NOMO-1 treated with DMSO at 0.1 percent for 48 hours (cell line): Measurements from ENCODE around the gene COX8A.
"Not testable (repeated sequence)": the region's sequence is repeated elsewhere in the genome, so short reads cannot be mapped to it uniquely, and the experiment has no call there.

Source experiments
- DNase-seq: peaks from one replicate; lab custom pipeline; 2025; ENCODE audit not compliant: unreplicated experiment; lab: John Stamatoyannopoulos, UW

The COX8A gene

DNA sequence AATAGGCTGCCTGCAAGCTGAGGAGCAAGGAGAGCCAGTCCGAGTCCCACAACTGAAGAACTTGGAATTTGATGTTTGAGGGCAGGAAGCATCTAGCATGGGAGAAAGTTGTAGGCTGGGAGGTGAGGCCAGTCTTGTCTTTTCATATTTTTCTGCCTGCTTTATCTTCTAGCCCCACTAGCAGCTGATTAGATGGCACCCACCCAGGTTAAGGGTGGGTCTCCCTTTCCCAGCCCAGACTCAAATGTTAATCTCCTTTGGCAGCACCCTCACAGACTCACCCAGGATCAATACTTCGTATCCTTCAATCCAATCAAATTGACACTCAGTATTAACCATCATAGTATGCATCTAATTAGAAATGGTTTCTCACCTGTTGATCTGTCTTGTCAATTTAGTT, 5.0 kb upstream of the COX8A start:
- no peak for DNase-seq

DNA sequence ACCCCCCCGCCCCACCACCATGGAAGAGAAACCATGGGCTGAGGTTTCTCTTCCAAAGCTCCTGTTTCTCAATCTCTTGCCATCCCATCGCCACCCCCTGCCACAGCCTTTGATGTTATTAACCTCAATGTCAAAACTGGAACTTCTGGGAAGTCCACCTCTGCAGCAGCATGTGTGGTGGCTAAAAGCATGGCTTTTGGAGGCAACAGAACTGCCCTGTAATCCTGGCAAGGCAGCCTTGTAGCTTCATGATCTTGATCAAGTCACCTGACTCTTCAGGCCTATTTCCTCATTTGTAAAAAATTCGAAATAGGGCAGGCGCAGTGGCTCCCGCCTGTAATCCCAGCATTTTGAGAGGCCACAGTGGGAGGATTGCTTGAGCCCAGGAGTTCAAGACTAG, 3.5 kb upstream of the COX8A start:
- peak; percentile 39 for DNase-seq

DNA sequence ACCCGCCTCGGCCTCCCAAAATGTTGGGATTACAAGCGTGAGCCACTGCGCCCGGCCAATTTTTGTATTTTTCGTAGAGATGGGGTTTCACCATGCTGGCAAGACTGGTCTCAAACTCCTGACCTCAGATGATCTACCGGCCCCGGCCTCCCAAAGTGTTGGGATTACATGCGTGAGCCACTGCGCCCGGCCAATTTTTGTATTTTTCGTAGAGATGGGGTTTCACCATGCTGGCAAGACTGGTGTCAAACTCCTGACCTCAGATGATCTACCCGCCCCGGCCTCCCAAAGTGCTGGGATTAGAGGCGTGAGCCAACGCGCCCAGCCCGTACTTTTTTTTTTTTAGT, 535 bp upstream of the COX8A start:
- not testable (repeated sequence) for DNase-seq

DNA sequence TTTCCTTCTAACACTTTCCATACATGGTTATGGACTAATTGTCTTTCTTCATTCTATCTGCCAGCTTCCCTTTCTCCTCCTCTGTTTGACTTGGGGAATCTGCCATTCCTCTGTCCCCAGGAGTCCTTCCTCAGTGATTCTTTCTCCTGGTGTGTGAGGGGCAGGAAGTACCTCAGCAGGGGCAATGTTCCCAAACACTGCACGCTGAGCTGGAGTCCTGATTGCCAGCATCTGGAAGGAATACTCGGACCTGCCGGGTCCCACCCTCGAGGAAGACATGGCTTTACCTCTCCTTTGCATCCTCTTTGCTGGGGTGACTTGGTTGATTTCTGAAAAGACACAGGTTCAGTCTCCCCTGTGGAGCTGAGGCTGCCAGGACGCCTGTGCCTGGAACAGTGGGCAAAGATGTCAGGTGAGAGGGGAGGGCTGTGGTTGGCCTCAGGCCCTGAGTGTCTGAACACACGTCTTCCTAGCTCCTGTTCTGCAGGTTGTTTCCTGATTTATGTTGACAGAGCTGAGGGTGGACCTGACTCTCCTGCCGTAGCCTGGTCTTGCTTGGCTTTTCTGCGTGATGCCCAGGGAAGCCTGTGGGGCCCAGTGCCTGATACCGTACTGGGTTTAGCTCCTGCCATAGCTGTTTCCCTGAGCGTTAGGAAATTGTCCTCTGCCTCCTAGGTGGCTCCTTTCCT, 4.3 kb downstream of the COX8A start:
- no peak for DNase-seq

DNA sequence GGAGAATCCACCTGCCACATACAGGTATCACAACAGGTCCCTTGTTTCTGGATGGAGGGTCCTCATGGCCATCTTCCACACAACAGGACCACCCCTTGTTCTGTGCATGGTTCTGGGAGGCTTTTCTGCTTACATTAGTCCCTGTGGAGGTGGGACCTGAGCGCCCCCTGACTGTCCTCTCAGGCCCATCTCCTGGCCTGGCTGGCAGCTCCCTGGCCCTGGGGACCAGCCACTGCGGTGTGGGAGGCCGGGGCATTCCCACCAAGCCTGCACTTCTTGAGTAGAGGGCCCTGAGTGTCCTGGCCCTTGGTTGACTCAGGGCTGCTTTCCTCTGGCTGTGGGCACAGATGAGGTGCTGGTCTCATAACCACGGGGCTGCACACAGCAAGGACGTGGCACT, 5.0 kb downstream of the COX8A start:
- DNase-seq: no peak

DNA sequence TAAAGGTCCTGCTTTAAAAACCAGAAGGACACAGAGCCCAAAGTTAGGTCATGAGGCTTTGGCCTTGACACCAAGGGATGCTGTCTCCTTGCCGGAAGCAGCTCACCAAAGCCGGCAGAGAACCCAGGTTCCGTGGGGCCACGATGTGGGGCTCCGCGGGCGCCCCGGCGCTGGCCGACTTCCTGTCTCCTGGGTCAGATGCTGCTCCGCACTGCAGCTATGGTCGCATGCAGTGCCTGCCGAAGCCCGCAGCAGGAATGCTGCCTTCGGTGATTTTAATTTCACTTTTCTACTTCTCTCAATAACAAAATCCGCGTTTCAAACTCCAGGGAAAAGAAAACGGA, 11.4 kb downstream of the COX8A start:
- DNase-seq: peak; percentile 34

DNA sequence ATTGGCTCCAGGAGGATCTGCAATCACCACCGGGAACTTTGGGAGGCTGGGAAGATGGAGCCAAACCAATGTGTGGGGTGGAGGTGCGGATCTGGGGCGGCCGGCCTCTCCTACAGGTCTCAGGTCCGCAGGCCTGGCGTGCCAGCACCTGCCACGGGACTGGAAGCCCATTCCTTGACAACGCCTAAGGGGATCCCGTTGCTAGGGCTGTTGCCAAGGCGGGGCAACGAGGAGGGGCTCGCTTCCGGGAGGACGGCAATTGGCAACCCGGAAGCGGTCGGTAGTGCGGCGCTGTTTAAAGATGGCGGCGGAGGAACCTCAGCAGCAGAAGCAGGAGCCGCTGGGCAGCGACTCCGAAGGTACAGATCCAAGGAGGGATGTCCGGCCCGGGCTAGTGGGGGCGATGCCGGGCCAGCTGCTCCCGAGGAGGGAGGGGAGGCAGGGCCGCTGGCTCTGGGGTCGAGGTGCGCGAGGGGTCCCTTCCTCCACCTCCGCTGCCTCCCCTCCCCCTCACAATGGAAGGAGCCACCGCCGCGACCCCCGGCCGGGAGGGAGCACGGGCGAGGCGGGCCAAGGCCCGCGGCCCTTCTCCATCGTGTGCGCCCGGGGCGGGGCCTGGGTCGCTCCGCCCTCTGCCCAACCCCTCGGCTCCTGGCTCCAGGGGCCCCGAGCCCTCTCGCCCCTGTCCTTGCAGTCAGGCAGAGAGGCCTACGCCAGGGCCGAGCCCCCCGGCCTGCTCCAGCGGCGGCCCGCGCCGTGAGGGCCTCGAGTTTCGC, 11.9 kb downstream of the COX8A start, which contains the start of gene OTUB1:
Gene OTUB1 (plus strand): TSS at position 283 of the 776 bp plus-strand sequence. CDS start 19 bp downstream, at position 302.
- DNase-seq: peak; percentile 81

DNA sequence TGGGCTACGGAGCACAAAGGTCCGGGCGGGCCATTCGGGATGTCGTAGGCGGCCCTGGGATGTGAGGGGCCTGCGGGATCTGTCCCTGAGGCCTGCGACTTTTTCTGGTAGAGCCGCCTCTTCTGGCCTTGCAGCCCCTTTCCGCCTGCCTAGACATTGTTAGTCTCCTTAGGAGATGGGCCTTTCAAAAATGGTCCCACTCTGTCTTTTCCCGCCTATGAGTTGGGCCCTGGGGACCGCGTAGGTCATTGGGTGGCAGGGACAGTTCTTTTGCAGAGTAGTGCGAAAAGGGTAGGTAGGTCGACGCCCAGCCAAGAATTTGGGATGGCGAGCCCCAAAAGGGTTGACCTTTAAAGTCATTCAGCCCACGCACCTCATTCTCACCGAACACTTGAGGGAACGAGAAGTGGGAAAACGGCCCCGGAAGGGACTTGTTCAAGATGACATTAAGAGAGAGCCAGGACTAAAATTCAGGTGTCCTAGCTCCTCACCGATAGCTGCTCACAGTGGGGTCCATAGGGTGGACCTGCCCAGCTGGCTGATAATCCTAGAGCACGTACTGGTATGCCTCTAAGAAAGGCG, 12.6 kb downstream of the COX8A start:
- DNase-seq: no peak

DNA sequence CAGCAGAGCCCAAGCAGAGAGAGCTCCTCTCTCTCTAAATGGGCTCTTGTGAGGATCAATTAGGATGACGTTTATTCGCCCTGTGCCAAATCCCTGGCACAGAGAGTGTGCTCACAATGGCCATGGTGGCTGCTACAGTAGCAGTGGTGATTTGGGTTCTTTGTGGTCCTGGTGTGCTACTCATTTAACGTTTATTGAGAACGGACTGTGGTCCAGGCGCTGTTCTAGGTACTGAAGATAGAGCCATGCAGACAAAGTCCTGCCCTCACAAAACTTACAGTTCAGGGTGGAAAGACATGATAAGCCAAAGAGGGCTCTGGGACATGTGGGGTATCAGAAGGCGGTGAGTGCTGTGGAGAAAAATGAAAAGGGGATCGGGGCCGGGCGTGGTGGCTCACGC, 17.1 kb downstream of the COX8A start:
- DNase-seq: no peak

DNA sequence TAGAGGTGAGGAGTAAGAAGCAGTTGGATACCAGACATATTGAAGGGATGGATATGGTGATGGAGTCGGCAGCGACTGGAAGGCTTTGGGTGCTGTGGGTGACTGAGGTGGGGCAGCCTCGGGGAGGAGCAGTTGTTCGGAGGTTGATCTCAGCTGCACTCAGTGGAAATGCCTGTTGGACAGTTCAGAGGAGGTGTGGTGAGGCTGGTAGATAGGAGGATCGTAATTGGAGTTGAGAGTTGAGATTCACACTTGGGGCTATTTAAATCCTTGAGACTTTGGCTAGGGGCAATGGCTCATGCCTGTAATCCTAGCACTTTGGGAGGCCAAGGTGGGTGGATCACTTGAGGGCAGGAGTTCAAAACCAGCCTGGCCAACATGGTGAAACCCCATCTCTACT, 18.7 kb downstream of the COX8A start:
- no peak for DNase-seq

DNA sequence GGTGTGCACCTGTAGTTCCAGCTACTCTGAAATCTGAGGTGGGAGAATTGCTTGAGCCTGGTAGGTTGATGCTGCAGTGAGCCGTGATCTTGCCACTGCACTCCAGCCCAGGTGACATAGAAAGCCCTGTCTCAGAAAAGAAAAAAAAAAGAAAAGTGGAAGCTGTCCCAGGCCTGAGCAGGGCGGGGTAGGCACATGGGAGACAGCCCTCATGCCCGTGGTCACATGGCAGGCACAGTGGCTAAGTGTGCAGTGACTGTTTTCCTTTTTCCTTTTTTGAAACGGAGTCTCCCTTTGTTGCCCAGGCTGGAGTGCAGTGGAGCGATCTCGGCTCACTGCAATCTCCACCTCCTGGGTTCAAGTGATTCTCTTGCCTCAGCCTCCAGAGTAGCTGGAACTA, 19.6 kb downstream of the COX8A start:
- no peak for DNase-seq

DNA sequence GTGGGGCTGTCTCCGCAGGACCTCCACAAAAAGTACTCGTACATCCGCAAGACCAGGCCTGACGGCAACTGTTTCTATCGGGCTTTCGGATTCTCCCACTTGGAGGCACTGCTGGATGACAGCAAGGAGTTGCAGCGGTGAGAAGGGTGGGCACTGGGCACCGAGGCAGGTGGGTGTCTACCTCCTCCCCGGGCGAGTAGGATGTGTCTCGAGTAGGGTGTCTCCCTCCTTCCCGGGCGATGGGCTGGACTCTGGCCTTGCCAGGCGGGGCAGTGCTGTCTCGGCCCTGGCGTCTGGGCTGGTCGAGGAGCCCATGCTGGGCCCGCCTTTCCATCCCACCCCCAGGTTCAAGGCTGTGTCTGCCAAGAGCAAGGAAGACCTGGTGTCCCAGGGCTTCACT, 22.1 kb downstream of the COX8A start:
- DNase-seq: no peak

DNA sequence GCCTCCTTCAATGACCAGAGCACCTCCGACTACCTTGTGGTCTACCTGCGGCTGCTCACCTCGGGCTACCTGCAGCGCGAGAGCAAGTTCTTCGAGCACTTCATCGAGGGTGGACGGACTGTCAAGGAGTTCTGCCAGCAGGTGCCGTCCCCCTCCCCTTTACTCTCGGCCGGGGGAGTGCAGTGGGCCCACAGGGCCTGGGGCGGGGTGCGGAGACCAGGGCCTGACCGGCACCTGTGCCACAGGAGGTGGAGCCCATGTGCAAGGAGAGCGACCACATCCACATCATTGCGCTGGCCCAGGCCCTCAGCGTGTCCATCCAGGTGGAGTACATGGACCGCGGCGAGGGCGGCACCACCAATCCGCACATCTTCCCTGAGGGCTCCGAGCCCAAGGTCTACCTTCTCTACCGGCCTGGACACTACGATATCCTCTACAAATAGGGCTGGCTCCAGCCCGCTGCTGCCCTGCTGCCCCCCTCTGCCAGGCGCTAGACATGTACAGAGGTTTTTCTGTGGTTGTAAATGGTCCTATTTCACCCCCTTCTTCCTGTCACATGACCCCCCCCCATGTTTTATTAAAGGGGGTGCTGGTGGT, 22.8 kb downstream of the COX8A start:
- DNase-seq: no peak

DNA sequence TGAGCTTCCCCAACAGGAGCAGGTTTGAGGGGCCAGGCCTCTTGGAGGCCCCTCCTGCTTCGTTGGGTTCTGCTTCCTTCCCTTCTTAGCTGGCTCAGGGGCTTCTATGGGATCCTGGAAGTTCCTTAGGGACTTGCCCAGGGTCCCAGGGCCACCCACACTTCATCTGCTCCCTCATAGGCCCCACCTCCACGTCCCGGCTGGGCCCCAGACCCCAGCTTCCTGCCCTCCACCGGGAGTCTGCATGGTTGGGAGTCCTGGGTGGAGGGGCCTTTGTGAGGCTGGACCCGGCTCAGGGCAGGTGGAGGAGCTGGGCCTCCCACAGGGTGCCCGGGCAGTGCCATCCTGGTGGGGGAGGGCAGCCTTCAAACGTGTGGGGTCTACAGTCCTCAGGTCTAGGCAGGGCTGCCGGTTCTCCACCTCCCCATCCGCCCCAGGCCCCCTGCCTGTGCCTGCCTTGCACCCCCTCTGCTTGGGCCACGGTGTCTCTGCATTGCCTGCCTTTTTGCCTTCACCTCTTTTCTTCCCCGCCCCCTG, 23.4 kb downstream of the COX8A start:
- no peak for DNase-seq

DNA sequence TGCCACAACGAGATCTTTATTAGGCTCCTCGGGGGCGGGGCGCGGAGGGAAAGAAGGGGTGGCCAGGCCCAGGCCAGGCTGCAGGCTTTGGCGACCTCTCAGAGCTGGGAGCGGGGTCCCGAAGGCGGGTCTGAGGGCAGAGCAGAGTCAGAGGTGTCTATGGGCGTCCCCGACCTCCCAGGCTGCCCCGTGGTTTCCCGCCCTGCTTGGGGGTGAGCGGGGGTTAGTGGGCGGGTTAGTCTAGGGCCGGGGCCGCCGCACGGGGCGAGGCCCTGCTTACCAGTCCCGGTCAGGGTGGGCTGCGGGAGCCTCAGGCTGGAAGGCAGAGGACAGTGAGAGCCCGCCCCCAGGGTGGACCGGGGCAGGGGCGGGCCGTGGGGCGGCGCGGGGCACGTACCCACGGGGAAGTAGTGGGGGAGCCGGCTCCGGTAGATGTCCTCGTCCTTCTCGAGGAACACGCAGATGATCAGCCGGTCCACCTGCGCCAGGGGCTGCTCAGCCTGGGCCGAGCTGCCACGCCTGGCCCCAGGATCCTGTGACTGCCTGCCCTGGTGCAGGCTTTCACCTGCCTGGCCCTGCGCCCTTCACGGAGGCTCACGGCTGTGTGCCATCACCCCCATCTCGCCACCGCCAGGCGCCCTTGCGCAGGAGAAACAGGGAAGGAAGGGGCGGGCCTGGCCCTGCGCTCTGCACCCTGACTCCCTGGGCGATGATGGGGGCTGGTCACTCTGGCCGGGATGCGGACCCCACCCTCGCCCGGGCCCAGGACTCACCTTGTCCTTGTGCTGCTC, 24.3 kb downstream of the COX8A start:
- DNase-seq: no peak

DNA sequence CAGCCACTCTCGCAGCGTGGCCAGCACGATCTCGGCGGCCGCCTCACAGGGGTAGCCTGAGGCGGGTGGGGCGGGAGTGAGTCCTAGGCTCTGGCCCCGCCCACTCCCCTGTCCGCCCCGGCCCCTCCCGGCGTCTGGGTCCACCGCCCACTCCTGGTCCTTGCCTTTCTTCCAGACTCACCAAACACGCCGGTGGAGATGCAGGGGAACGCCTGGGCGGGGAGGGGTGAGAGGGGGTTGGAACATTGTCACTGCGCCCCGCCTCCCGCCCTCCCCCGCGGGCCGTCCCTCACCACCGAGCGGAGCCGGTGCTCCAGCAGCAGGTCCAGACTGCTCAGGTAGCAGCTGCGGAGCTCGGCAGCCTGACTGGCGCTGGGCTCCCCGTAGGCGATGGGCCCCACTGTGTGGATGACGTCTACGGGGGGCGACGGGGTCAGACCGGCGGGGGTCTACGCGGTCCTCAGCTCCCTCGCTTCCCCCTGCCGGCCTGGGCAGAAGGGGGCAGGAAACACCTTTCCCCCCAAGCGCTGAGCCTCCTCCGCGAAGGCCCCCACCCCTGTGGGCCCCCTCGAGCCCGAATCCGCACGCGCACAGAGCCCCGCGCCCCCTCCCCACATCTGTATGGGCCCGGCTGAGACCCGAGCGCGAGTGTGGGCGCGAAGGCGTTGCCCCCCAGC, 25.1 kb downstream of the COX8A start:
- no peak for DNase-seq

DNA sequence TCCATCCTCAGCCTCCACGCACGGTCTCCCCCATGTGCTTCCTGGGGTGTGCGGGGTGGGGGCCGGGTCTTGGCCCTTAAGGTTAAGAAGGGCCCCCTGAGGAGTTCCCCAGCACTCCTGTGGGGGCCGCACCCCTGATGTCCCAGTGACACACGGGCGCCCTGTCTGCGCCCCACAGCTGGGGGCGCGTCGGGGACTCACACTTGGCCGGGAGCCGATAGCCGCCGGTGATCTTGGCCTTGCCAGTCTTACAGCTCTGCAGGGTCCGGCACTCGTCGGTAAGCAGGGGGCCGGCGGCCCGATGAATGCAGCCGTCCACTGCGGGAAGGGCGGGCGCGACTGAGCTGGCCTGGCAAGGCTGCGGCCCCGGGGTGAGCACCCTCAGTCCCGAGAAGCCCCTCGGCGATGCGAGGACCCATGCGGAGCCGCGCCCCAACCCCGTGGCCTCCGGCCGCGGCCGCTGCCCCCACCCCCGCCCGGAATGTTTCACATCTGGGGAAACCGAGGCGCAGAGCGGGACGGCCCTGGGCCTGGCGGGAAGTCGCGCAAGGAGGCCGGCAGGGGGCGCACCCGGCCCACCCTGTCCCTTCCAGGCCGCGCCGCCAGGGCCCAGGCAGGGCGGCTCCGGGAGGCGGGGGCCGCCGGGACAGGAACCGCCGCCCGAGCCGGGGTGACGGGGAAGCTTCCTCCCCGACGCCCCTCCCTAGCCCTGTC, 25.8 kb downstream of the COX8A start:
- DNase-seq: peak; percentile 39

DNA sequence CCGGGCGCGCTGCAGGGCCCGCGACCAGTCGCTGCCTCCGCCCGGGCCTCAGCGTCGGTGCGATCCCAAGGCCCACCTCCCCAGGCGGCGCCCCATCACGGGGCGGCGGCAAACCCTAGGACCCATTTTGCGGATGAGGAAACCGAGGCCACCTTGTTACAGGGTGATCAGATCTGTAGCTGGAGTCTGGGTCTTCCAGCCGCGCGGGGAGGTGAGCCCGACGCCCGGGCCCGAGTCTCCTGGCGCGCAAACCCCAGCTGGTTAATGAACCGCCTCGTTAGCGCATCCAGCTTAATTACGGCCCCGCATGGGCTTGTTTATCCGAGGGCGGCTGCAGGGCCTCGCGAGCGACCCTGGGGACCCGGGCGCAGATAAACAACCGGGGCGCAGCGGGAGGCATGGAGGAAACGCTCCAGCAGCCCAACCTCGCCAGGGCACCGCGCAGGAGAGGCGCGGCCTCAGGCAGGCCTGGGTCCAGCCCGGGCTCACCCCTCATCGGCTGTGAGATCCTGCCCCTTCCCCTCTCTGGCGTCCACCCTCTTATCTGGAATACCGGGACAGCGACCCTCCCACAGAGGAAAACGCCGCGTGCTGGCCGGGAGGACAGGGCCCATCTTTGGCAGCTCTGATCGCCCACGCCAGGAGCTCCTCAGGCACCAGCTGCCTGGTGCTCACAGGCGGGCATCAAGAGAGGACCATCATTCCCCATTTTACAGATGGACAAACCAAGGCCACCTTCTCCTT, 26.5 kb downstream of the COX8A start:
- DNase-seq: no peak
